Glomerular visceral epithelial cell (primary cell): ENCODE measurements around the gene MAN2A1.
"Not testable (repeated sequence)": the region's sequence is repeated elsewhere in the genome, so short reads cannot be mapped to it uniquely, and the experiment has no call there.

Experiments
- DNase-seq: peaks from one replicate; pipeline ENCODE4 v3.0.0-alpha.2; 2016; ENCODE audit errors: extremely low spot score

Gene MAN2A1

GRCh38 chr5:109755761-109756160, 66.0 kb downstream of the MAN2A1 start:
- DNase-seq, result no peak

GRCh38 chr5:109756543-109757185, 66.9 kb downstream of the MAN2A1 start:
- no peak for DNase-seq

- no peak for DNase-seq
Observed at GRCh38 chr5:109757490-109757889, 67.8 kb downstream of the MAN2A1 start.

GRCh38 chr5:109759306-109759705, 69.6 kb downstream of the MAN2A1 start:
- DNase-seq, result peak; percentile 22

- not testable (repeated sequence) for DNase-seq
Observed at GRCh38 chr5:109760130-109760529, 70.4 kb downstream of the MAN2A1 start.

GRCh38 chr5:109762821-109763220, 73.1 kb downstream of the MAN2A1 start:
- DNase-seq, result no peak

- no peak for DNase-seq
Observed at GRCh38 chr5:109767184-109767995, 77.7 kb downstream of the MAN2A1 start.

- no peak for DNase-seq
Observed at GRCh38 chr5:109767997-109768396, 78.3 kb downstream of the MAN2A1 start.

GRCh38 chr5:109769597-109770291, 80.0 kb downstream of the MAN2A1 start:
- DNase-seq, result no peak

- no peak for DNase-seq
Observed at GRCh38 chr5:109775130-109775529, 85.4 kb downstream of the MAN2A1 start.

GRCh38 chr5:109779036-109779735, 89.5 kb downstream of the MAN2A1 start:
- DNase-seq, result no peak

GRCh38 chr5:109784687-109785086, 95.0 kb downstream of the MAN2A1 start:
- no peak for DNase-seq

- no peak for DNase-seq
Observed at GRCh38 chr5:109786206-109786855, 96.6 kb downstream of the MAN2A1 start.

GRCh38 chr5:109788596-109788995, 98.9 kb downstream of the MAN2A1 start:
- DNase-seq, result no peak

- DNase-seq, result no peak
Observed at GRCh38 chr5:109792613-109793012, 102.9 kb downstream of the MAN2A1 start.

- peak; percentile 6 for DNase-seq
Observed at GRCh38 chr5:109803854-109804253, 114.1 kb downstream of the MAN2A1 start.

GRCh38 chr5:109805472-109805871, 115.7 kb downstream of the MAN2A1 start:
- DNase-seq, result peak; percentile 48

- peak; percentile 58 for DNase-seq
Observed at GRCh38 chr5:109805883-109806282, 116.2 kb downstream of the MAN2A1 start.

- DNase-seq, result no peak
Observed at GRCh38 chr5:109812698-109813097, 123.0 kb downstream of the MAN2A1 start.

GRCh38 chr5:109816732-109817131, 127.0 kb downstream of the MAN2A1 start:
- DNase-seq, result no peak

- DNase-seq, result no peak
Observed at GRCh38 chr5:109819878-109820277, 130.2 kb downstream of the MAN2A1 start.

GRCh38 chr5:109823597-109823996, 133.9 kb downstream of the MAN2A1 start:
- DNase-seq, result no peak
